ENCODE results near the gene FGFBP1. TPM values are rescaled to one million over a fixed set of nuclear protein-coding genes. Genes with fewer than 3 reads are reported as not detected.

FGFBP1 gene
- total RNA-seq = not detected in 2 replicates

DNA sequence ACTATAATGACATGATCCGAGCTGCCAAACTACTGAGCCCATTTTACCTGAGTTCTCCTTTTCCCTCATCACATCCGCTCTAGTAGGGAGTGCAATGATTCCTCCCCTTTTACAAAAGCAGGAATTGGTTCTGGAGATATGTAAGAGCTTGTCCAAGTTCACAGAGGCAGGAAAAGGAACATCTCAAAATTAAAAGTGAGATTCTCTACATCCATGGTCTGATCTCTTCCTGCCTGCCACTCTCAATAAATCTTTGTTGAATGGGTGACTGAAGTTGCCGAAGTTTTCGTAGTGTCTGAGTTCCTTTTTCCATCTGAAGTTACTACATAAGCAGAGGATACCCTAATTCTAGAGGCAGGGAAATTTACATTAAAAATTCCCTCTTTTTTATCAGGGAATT lies at the start of gene FGFBP1:
Gene FGFBP1, minus strand, starts transcription at position 101 of the 400 bp plus-strand sequence. CDS start 2,108 bp downstream, outside the sequence.

DNA sequence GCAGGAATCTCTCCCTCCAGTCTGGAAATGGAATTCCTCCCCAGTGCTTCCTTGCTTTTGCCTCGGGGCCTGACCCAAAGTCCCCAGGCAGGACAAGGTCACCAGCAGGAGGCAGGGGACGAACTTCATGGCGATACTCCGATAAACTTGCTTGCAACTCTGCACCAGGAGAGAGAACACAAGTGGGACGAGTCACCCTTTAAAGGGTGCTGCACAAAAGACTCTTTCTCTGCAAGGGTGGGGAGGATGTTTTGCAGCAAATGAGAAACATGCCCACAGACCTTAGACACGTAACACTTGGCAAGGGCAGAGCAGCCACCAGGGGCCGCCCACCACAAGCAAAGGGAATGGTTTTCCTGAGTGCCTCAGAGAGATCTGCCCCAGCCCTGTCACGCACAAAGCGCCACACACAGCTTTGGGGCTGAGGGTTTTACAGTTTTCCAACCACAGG lies 24.5 kb upstream of the FGFBP1 start, which contains the start of gene FGFBP2:
Gene FGFBP2, minus strand, starts transcription at position 175 of the 451 bp plus-strand sequence. Its CDS starts 46 bp downstream, at position 129.

Other genes starting within 250 kb of the FGFBP1 start
- gene BST1, start 235.7 kb downstream of the FGFBP1 start, total RNA-seq = 9.2 and 9.4 TPM in 2 replicates
- under 0.01 TPM in 1 of 2 replicates, not detected in the other for gene CD38, start 160.4 kb downstream of the FGFBP1 start, total RNA-seq
- gene FGFBP2, start 24.4 kb upstream of the FGFBP1 start, total RNA-seq = not detected in 2 replicates
- gene PROM1, start 145.3 kb upstream of the FGFBP1 start, total RNA-seq = 0.17 TPM in 1 of 2 replicates, not detected in the other

Data from bronchus fibroblast of lung (primary cell).